Measurements from ENCODE around the gene CMTM8.

GRCh38 chr3:32412887-32413286, 174.4 kb downstream of the CMTM8 start:
- TF ChIP-seq CTCF (IDR thresholded peaks at IDR 0.05; ENCODE audit: low read depth, low read length) (no peak), EZH2phosphoT487 (IDR thresholded peaks at IDR 0.05; ENCODE audit: low read depth) (no peak)

All from OCI-LY3 (cell line).